HEK293 (cell line): ENCODE results near the gene NOC2L.
A peak's percentile ranks its signal among the peaks of the same experiment; 100 is the strongest.

Experiments used
- BCL11A ChIP-seq: fragments of 450-650 bp; formaldehyde crosslinking; IDR thresholded peaks from 2 replicates; pipeline ENCODE4 v1.5.1; 2016; ENCODE audit warnings: low read depth, missing biosample characterization, missing genetic modification characterization
- BCL6B ChIP-seq: fragments of 450-650 bp; formaldehyde crosslinking; IDR thresholded peaks from 2 replicates; pipeline ENCODE4 v1.5.1; 2017; ENCODE audit warnings: missing biosample characterization, missing genetic modification characterization
- ELK4 ChIP-seq: IDR thresholded peaks from 2 replicates; pipeline ENCODE4 v1.6.1; 2011; ENCODE audit warnings: mild to moderate bottlenecking, low read depth, low read length, borderline replicate concordance
- GLI4 ChIP-seq: fragments of 450-650 bp; formaldehyde crosslinking; IDR thresholded peaks from 2 replicates; pipeline ENCODE4 v1.5.1; 2016; ENCODE audit warnings: missing biosample characterization, missing genetic modification characterization
- KLF10 ChIP-seq: fragments of 450-650 bp; IDR thresholded peaks from 2 replicates; pipeline ENCODE4 v1.5.1; 2018; ENCODE audit warnings: missing biosample characterization, mild to moderate bottlenecking, missing genetic modification characterization
- KLF7 ChIP-seq: fragments of 450-650 bp; formaldehyde crosslinking; IDR thresholded peaks from 2 replicates; pipeline ENCODE4 v1.5.1; 2016; ENCODE audit warnings: missing biosample characterization, missing genetic modification characterization, borderline replicate concordance
- KLF9 ChIP-seq: fragments of 450-650 bp; formaldehyde crosslinking; IDR thresholded peaks from 2 replicates; pipeline ENCODE4 v1.5.1; 2016; ENCODE audit warnings: missing biosample characterization, missing genetic modification characterization, low read depth
- OVOL3 ChIP-seq: fragments of 450-650 bp; formaldehyde crosslinking; IDR thresholded peaks from 2 replicates; pipeline ENCODE4 v1.5.1; 2016; ENCODE audit warnings: missing biosample characterization, missing genetic modification characterization
- PRDM4 ChIP-seq: fragments of 450-650 bp; formaldehyde crosslinking; IDR thresholded peaks from 2 replicates; pipeline ENCODE4 v1.5.1; 2017; ENCODE audit warnings: missing biosample characterization, missing genetic modification characterization
- PRDM6 ChIP-seq: fragments of 450-650 bp; formaldehyde crosslinking; IDR thresholded peaks from 2 replicates; pipeline ENCODE4 v1.5.1; 2017; ENCODE audit warnings: missing biosample characterization, missing genetic modification characterization
- REPIN1 ChIP-seq: fragments of 450-650 bp; formaldehyde crosslinking; IDR thresholded peaks from 2 replicates; pipeline ENCODE4 v1.5.1; 2017; ENCODE audit warnings: missing biosample characterization, missing genetic modification characterization, low read depth
- SCRT1 ChIP-seq: fragments of 450-650 bp; formaldehyde crosslinking; IDR thresholded peaks from 2 replicates; pipeline ENCODE4 v1.5.1; 2016; ENCODE audit warnings: missing biosample characterization, missing genetic modification characterization, borderline replicate concordance
- SP2 ChIP-seq: fragments of 450-650 bp; formaldehyde crosslinking; IDR thresholded peaks from 2 replicates; pipeline ENCODE4 v1.5.1; 2016; ENCODE audit warnings: missing biosample characterization, missing genetic modification characterization
- ZBTB10 ChIP-seq: fragments of 450-650 bp; formaldehyde crosslinking; IDR thresholded peaks from 2 replicates; pipeline ENCODE4 v1.5.1; 2016; ENCODE audit warnings: missing biosample characterization, missing genetic modification characterization
- ZBTB7A ChIP-seq: fragments of 450-650 bp; formaldehyde crosslinking; IDR thresholded peaks from 2 replicates; pipeline ENCODE4 v1.5.1; 2016; ENCODE audit warnings: low read depth, missing biosample characterization, missing genetic modification characterization
- ZFP69B ChIP-seq: fragments of 450-650 bp; formaldehyde crosslinking; IDR thresholded peaks from 2 replicates; pipeline ENCODE4 v1.5.1; 2016; ENCODE audit warnings: missing biosample characterization, missing genetic modification characterization
- ZIC2 ChIP-seq: fragments of 450-650 bp; formaldehyde crosslinking; IDR thresholded peaks from 2 replicates; pipeline ENCODE4 v1.5.1; 2016; ENCODE audit warnings: missing biosample characterization, missing genetic modification characterization
- ZNF16 ChIP-seq: fragments of 450-650 bp; formaldehyde crosslinking; IDR thresholded peaks from 2 replicates; pipeline ENCODE4 v1.5.1; 2016; ENCODE audit warnings: low read depth, missing biosample characterization, missing genetic modification characterization
- ZNF362 ChIP-seq: fragments of 450-650 bp; formaldehyde crosslinking; IDR thresholded peaks from 2 replicates; pipeline ENCODE4 v1.5.1; 2016; ENCODE audit warnings: missing biosample characterization, missing genetic modification characterization
- ZNF433 ChIP-seq: fragments of 450-650 bp; formaldehyde crosslinking; IDR thresholded peaks from 2 replicates; pipeline ENCODE4 v1.5.1; 2016; ENCODE audit warnings: missing biosample characterization, missing genetic modification characterization, low read depth
- ZNF544 ChIP-seq: fragments of 450-650 bp; formaldehyde crosslinking; IDR thresholded peaks from 2 replicates; pipeline ENCODE4 v1.5.0; 2017; ENCODE audit warnings: missing biosample characterization, missing genetic modification characterization
- ZNF571 ChIP-seq: fragments of 450-650 bp; formaldehyde crosslinking; IDR thresholded peaks from 2 replicates; pipeline ENCODE4 v1.5.0; 2017; ENCODE audit warnings: missing biosample characterization, missing genetic modification characterization
- ZNF580 ChIP-seq: fragments of 450-650 bp; formaldehyde crosslinking; IDR thresholded peaks from 2 replicates; pipeline ENCODE4 v1.5.1; 2016; ENCODE audit warnings: missing biosample characterization, missing genetic modification characterization
- ZNF639 ChIP-seq: fragments of 450-650 bp; formaldehyde crosslinking; IDR thresholded peaks from 2 replicates; pipeline ENCODE4 v1.5.1; 2016; ENCODE audit warnings: missing biosample characterization, missing genetic modification characterization
- ZNF785 ChIP-seq: fragments of 450-650 bp; formaldehyde crosslinking; IDR thresholded peaks from 2 replicates; pipeline ENCODE4 v1.5.1; 2016; ENCODE audit warnings: missing biosample characterization, missing genetic modification characterization
- ZSCAN16 ChIP-seq: fragments of 450-650 bp; formaldehyde crosslinking; IDR thresholded peaks from 2 replicates; pipeline ENCODE4 v1.5.1; 2016; ENCODE audit warnings: missing biosample characterization, missing genetic modification characterization
- ZSCAN30 ChIP-seq: fragments of 450-650 bp; IDR thresholded peaks from 2 replicates; pipeline ENCODE4 v1.5.1; 2018; ENCODE audit warnings: missing biosample characterization, mild to moderate bottlenecking, missing genetic modification characterization, moderate library complexity

The NOC2L gene

GRCh38 chr1:931380-932172 is 27.5 kb downstream of the NOC2L start (continued):
- no peak for TF ChIP-seq ZNF571
- no peak for TF ChIP-seq ELK4
- TF ChIP-seq ZNF580 (tag by site-specific recombination): no peak
- TF ChIP-seq BCL11A (tag by site-specific recombination): peak; percentile 36; the same call in 1 of the 2 replicates
- no peak for TF ChIP-seq ZSCAN16 (tag by site-specific recombination)
- TF ChIP-seq PRDM6 (tag by site-specific recombination): peak; percentile 70; the same call in 1 of the 2 replicates
- no peak for TF ChIP-seq OVOL3 (tag by site-specific recombination)
- TF ChIP-seq GLI4 (tag by site-specific recombination): no peak
- TF ChIP-seq ZIC2 (tag by site-specific recombination): peak; percentile 93
- peak; percentile 59; the same call in 1 of the 2 replicates for TF ChIP-seq KLF10 (tag by site-specific recombination)
- TF ChIP-seq SCRT1 (tag by site-specific recombination): no peak
- no peak for TF ChIP-seq ZBTB7A (tag by site-specific recombination)
- 0 out of 2 replicates have a peak, but pooled peaks have one; percentile 11 for TF ChIP-seq ZFP69B (tag by site-specific recombination)
- no peak for TF ChIP-seq REPIN1
- no peak for TF ChIP-seq ZSCAN30 (tag by site-specific recombination)
- no peak for TF ChIP-seq PRDM4 (tag by site-specific recombination)
- no peak for TF ChIP-seq ZNF785
- peak; percentile 38; the same call in 1 of the 2 replicates for TF ChIP-seq KLF9 (tag by site-specific recombination)
- TF ChIP-seq BCL6B (tag by site-specific recombination): no peak
- no peak for TF ChIP-seq ZNF362 (tag by site-specific recombination)
- TF ChIP-seq ZNF16 (tag by site-specific recombination): peak; percentile 99
- TF ChIP-seq KLF7 (tag by site-specific recombination): no peak
- no peak for TF ChIP-seq ZNF433 (tag by site-specific recombination)
- TF ChIP-seq ZNF544 (tag by site-specific recombination): no peak
- TF ChIP-seq ZBTB10: no peak; the same call in 1 of the 2 replicates
- TF ChIP-seq SP2 (tag by site-specific recombination): peak; percentile 37; the same call in 1 of the 2 replicates
- TF ChIP-seq ZNF639: 0 out of 2 replicates have a peak, but pooled peaks have one; percentile 33
